SU-DHL-6 (cell line): Measurements from ENCODE around the gene GATAD2A.

Source experiments
- CTCF ChIP-seq: fragments of 200-600 bp; sonication (generic); IDR thresholded peaks from one replicate; pipeline ENCODE4 v1.5.1; 2017; ENCODE audit warnings: antibody characterized with exemption, mild to moderate bottlenecking, low read length, moderate library complexity; ENCODE audit not compliant: insufficient read depth, poor library complexity, severe bottlenecking
- EZH2phosphoT487 ChIP-seq: fragments of 200-600 bp; sonication (generic), shearing (Covaris generic); conservative IDR thresholded peaks from 2 replicates; pipeline ENCODE4 v1.6.1; 2018; ENCODE audit warnings: mild to moderate bottlenecking, antibody characterized with exemption, low read length, moderate library complexity, mixed read lengths

DNA sequence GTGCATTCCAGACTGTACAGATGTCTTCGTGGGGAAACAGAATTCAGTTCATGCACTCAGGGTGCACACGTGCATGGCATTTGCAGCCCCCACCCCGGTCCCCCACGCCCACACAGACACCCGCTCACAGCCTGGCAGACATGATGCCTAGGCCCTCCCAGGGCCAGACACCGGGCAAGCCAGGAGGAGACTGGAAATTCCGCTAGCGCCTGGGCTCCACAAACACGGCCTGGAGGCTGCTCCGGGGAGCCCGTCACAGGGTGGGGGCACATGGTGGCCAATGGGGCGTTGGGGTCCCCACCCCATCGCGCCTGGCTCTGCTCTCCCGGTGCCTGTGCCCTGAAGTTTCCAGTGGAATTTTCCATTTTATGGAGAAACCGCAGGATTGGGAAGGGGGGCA, 136.1 kb downstream of the GATAD2A start:
- TF ChIP-seq CTCF: no peak
- no peak for TF ChIP-seq EZH2phosphoT487
